K562 (cell line): Measurements from ENCODE around the gene HAPLN2. TPM values are rescaled to one million over a fixed set of nuclear protein-coding genes. Genes with fewer than 3 reads are reported as not detected.

ENCODE experiments used
- ATAC-seq: fragments of 200-7000 bp; cut with Tn5 transposase; 3 replicates; pipeline ENCODE4 v1.9.1; 2020; ENCODE audit warnings: moderate library complexity
- BruUV-seq: library from RNA; stranded (reverse); fragments of 400-500 nt; replicated peaks from 2 replicates; lab custom pipeline; 2021; lab: Mats Ljungman, UMichigan
- CTCF ChIA-PET: fragments of 300-600 bp; formaldehyde crosslinking; extraction: SDS; loops from one replicate; lab custom pipeline; 2021; ENCODE audit warnings: low intra/inter-chr PET ratio; lab: Yijun Ruan, JAX
- POLR2A ChIA-PET: fragments of 300-600, 350-650 bp; sonication (Branson Sonifier 250); formaldehyde crosslinking; extraction: SDS; loops from one replicate; lab custom pipeline; 2021; ENCODE audit warnings: antibody characterized with exemption, inconsistent platforms; lab: Yijun Ruan, JAX
- DNase-seq, 4 experiments: peaks; one replicate each; pipeline versions ENCODE4 v3.0.0 to v3.0.0-alpha.2; 2011 to 2018; ENCODE audit warnings: low spot score in 3 of 4, mixed read lengths in 3 of 4; ENCODE audit errors: extremely low read depth in 1 of 4
- FAIRE-seq: peaks from 2 replicates; lab custom pipeline; 2011; peaks lifted over from hg19 to GRCh38; lab: Jason Lieb, UNC
- H2AFZ ChIP-seq: 2 replicates; pipeline ENCODE4 v1.6.0; 2011; ENCODE audit warnings: low read depth, low read length, control low read depth, inconsistent platforms
- H3K27ac ChIP-seq: fragments of 200-600 bp; 3 replicates; pipeline ENCODE4 v1.8.0; 2011; ENCODE audit warnings: low read depth, mild to moderate bottlenecking, control low read depth, inconsistent platforms, low read length, moderate library complexity, mixed read lengths; ENCODE audit errors: extremely low read depth
- H3K27me3 ChIP-seq, 2 experiments: fragments of 300-600 bp in 1 of 2; 2 replicates in 1 of 2; 3 replicates in 1 of 2; pipeline versions ENCODE4 v1.6.0 to v1.8.0; 2011; ENCODE audit warnings: inconsistent platforms in 2 of 2, low read length in 2 of 2, mild to moderate bottlenecking in 1 of 2, mixed read lengths in 1 of 2, moderate library complexity in 1 of 2; ENCODE audit not compliant: control insufficient read depth in 2 of 2, insufficient read depth in 2 of 2
- H3K36me3 ChIP-seq: fragments of 300-600 bp; 3 replicates; pipeline ENCODE4 v1.8.0; 2011; ENCODE audit warnings: mild to moderate bottlenecking, low read length, inconsistent platforms; ENCODE audit not compliant: control insufficient read depth, insufficient read depth
- H3K4me1 ChIP-seq, 2 experiments: fragments of 200-600 bp in 1 of 2; replicated peaks in 1 of 2; 2 replicates in 1 of 2; 3 replicates in 1 of 2; pipeline versions ENCODE4 v1.5.1 to v1.8.0; 2011; ENCODE audit warnings: inconsistent platforms in 2 of 2, low read length in 2 of 2, mild to moderate bottlenecking in 1 of 2, mixed read lengths in 1 of 2, moderate library complexity in 1 of 2; ENCODE audit not compliant: control insufficient read depth in 2 of 2, insufficient read depth in 2 of 2
- H3K4me2 ChIP-seq: 2 replicates; pipeline ENCODE4 v1.6.1; 2011; ENCODE audit warnings: low read length, control low read depth, inconsistent platforms, mixed read lengths; ENCODE audit not compliant: insufficient read depth
- H3K4me3 ChIP-seq: fragments of 200-600 bp; sonication (generic), shearing (Covaris generic); 2 replicates; pipeline ENCODE4 v1.5.1; 2016; ENCODE audit warnings: control low read depth, inconsistent platforms
- H3K79me2 ChIP-seq: fragments of 200-600 bp; 3 replicates; pipeline ENCODE4 v1.8.0; 2011; ENCODE audit warnings: low read length, inconsistent platforms; ENCODE audit not compliant: control insufficient read depth, insufficient read depth
- H3K9ac ChIP-seq, 2 experiments: 2 replicates each; pipeline versions ENCODE4 v1.6.0 to v1.6.1; 2011; ENCODE audit warnings: low read depth in 2 of 2, low read length in 2 of 2, control low read depth in 1 of 2, inconsistent platforms in 1 of 2, mild to moderate bottlenecking in 1 of 2, mixed read lengths in 1 of 2; ENCODE audit not compliant: insufficient read depth in 1 of 2
- H3K9me1 ChIP-seq: one replicate; pipeline ENCODE4 v1.6.0; 2011; ENCODE audit warnings: inconsistent platforms, mild to moderate bottlenecking, low read length, moderate library complexity; ENCODE audit not compliant: control insufficient read depth, insufficient read depth
- H3K9me3 ChIP-seq: replicated peaks from 2 replicates; pipeline ENCODE4 v1.5.1; 2011; ENCODE audit warnings: low read depth, low read length, inconsistent platforms; ENCODE audit not compliant: control insufficient read depth, insufficient read depth
- H4K20me1 ChIP-seq: replicated peaks from 2 replicates; pipeline ENCODE4 v1.6.1; 2011; ENCODE audit warnings: low read length, inconsistent platforms, mixed read lengths; ENCODE audit not compliant: control insufficient read depth, insufficient read depth
- CBFA2T2 ChIP-seq: fragments of 450-650 bp; conservative IDR thresholded peaks from 2 replicates; pipeline ENCODE4 v1.6.1; 2017; ENCODE audit warnings: mild to moderate bottlenecking
- CBFA2T3 ChIP-seq: fragments of 450-650 bp; IDR thresholded peaks from 2 replicates; pipeline ENCODE4 v1.6.1; 2017
- HMGXB4 ChIP-seq: sonication (generic); formaldehyde crosslinking; IDR thresholded peaks from 2 replicates; pipeline ENCODE4 v1.8.1; 2023; ENCODE audit warnings: mild to moderate bottlenecking, missing genetic modification reagents
- L3MBTL2 ChIP-seq: fragments of 450-650 bp; IDR thresholded peaks from 2 replicates; pipeline ENCODE4 v1.6.1; 2016; ENCODE audit warnings: mild to moderate bottlenecking, moderate library complexity
- NCOR1 ChIP-seq: fragments of 450-650 bp; IDR thresholded peaks from 2 replicates; pipeline ENCODE4 v1.6.1; 2016; ENCODE audit warnings: mild to moderate bottlenecking, moderate library complexity
- NFIC ChIP-seq: fragments of 450-650 bp; IDR thresholded peaks from 2 replicates; pipeline ENCODE4 v1.6.1; 2017; ENCODE audit warnings: mild to moderate bottlenecking, inconsistent platforms
- SFPQ ChIP-seq: fragments of 200-400 bp; formaldehyde crosslinking; IDR thresholded peaks from 2 replicates; pipeline ENCODE4 v1.6.1; 2017; ENCODE audit warnings: mild to moderate bottlenecking, low read depth, low read length, moderate library complexity
- TCF3 ChIP-seq: sonication (generic); formaldehyde crosslinking; IDR thresholded peaks from 2 replicates; pipeline ENCODE4 v1.4.0; 2020; ENCODE audit warnings: mild to moderate bottlenecking, missing genetic modification reagents
- TFAP4 ChIP-seq: sonication (generic); formaldehyde crosslinking; IDR thresholded peaks from 2 replicates; pipeline ENCODE4 v1.8.0; 2022; ENCODE audit warnings: missing genetic modification reagents, mild to moderate bottlenecking, moderate library complexity, borderline replicate concordance
- WGBS: fragments of 100-300 bp; shearing (Covaris generic); methylation state at CpG from one replicate; pipeline ENCODE4 v1.1.6; 2016; ENCODE audit warnings: low coverage, mixed read lengths; ENCODE audit not compliant: insufficient coverage; ENCODE audit errors: missing lambda C conversion rate; 5-methylcytosine and 5-hydroxymethylcytosine counted together
- in situ Hi-C: fragments of 300-500 bp; cut with MboI; formaldehyde crosslinking; loops from 4 replicates; pipeline ENCODE4 v1.15.0; 2018; ENCODE audit warnings: inconsistent platforms, mixed read lengths
- intact Hi-C: fragments of 100-400 bp; cut with micrococcal nuclease; formaldehyde crosslinking; loops from 2 replicates; pipeline ENCODE4 v1.14.2; 2022
- polyA plus RNA-seq, 8 experiments: library from polyadenylated mRNA; depleted of rRNA in 4 of 8; stranded (reverse) in 5 of 8; unstranded in 3 of 8; fragments of >200 nt; fragmentation: Nextera tagmentation in 2 of 8; fragmentation: Illumina TruSeq in 1 of 8; extraction: Ambion mirVana in 2 of 8; extraction: Trizol in 1 of 8; gene quantifications; 2 replicates each; pipeline versions ENCODE4 v1.2.1 to v1.2.3, GENCODE V29; 2011 to 2014; ENCODE audit warnings: inconsistent platforms in 1 of 8, missing spikeins in 1 of 8
- total RNA-seq, 7 experiments: library from RNA; depleted of rRNA in 6 of 7; stranded (reverse); fragments of >200 nt in 6 of 7; fragmentation: Illumina TruSeq in 2 of 7; extraction: Trizol in 2 of 7; gene quantifications; 2 replicates each; pipeline versions ENCODE4 v1.2.1 to v1.2.3, GENCODE V29; 2011 to 2021; ENCODE audit warnings: low replicate concordance in 1 of 7

Gene HAPLN2
- total and polyA plus RNA-seq, 9 of the 15 experiments (the other 6 are each of a cell fraction or from before 2014, with no cell fraction given) = 0.14 to 5.2 (median 3.8) TPM; not detected in 4

GRCh38 chr1:156648951-156649350, 29.7 kb downstream of the HAPLN2 start:
- H3K4me3 ChIP-seq = no peak overlapping the region
- ChIA-PET CTCF (interaction anchor here (0.6 kb wide), 1 partner anchor 10 kb away, joined by 3 read pairs; no protein-coding TSS in a partner anchor), POLR2A (interaction anchor here (1.1 to 1.8 kb wide), 5 partner anchors 10 to 77 kb away, joined by 5 to 12 read pairs (median 5); no protein-coding TSS in a partner anchor)
- intact Hi-C loops (no loop called here), in situ Hi-C loops (no loop called here)
- H3K9me1 ChIP-seq = peaks cover 20% of the 10 kb centered on the region
- no peak for ATAC-seq
- peaks cover 0 to 28% of the 10 kb centered on the region in 2 experiments; a peak in 3 of 5 replicates for H3K4me1 ChIP-seq
- TF ChIP-seq TCF3 (CRISPR knock-in tag) (peak; percentile 40; the same call in 1 of the 2 replicates), NCOR1 (peak; percentile 19; the same call in 1 of the 2 replicates), CBFA2T2 (peak; percentile 49), SFPQ (no peak), L3MBTL2 (no peak), CBFA2T3 (peak; percentile 70), NFIC (peak; percentile 10; the same call in 1 of the 2 replicates), HMGXB4 (CRISPR knock-in tag) (no peak), TFAP4 (CRISPR knock-in tag) (peak; percentile 76)
- H3K9ac ChIP-seq = no peak overlapping the region; a peak in 1 of 4 replicates
- H3K4me2 ChIP-seq = no peak overlapping the region
- H3K27me3 ChIP-seq = no peaks in the 10 kb centered on the region
- WGBS = 4% methylated on average over 2 of the region's 2 CpGs
- peak in 1 of 4 experiments; percentile 32 for DNase-seq
- H3K79me2 ChIP-seq = 0 out of 3 replicates have a peak, but pooled peaks cover 11% of the 10 kb centered on the region
- H3K27ac ChIP-seq = no peak overlapping the region
- no peak overlapping the region for H2AFZ ChIP-seq
- peaks cover 52% of the 10 kb centered on the region for H3K36me3 ChIP-seq
- H4K20me1 ChIP-seq = peaks cover 70% of the 10 kb centered on the region
- FAIRE-seq = peak; percentile 42
- no TSS peak for BruUV-seq
- H3K9me3 ChIP-seq = no peaks in the 10 kb centered on the region
